ENCODE results near the gene DIP2C. TPM values are rescaled to one million over a fixed set of nuclear protein-coding genes. Genes with fewer than 3 reads are reported as not detected.
"Not testable (repeated sequence)": the region's sequence is repeated elsewhere in the genome, so short reads cannot be mapped to it uniquely, and the experiment has no call there.

DIP2C gene
- total RNA-seq, 1 donor: 0.27 TPM

DNA sequence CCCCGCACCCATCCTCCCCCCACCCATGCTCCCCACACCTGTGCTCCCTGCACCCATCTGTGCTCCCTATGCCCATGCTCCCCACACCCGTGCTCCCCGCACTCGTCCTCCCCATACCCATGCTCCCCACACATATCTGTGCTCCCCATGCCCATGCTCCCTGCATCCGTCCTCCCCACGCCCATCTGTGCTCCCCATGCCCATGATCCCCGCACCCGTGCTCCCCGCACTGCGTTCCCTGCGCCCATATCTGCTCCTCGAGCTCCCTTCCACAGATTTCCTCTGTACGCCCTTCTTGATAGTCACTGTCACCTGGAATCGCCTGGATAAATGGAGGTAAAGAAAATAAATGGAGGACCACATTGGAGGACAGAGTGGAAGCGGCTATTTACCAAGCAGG lies 9.9 kb downstream of the DIP2C start:
- DNase-seq (ENCODE audit: low read depth in 2 of 3, low spot score in 2 of 3): no peak

DNA sequence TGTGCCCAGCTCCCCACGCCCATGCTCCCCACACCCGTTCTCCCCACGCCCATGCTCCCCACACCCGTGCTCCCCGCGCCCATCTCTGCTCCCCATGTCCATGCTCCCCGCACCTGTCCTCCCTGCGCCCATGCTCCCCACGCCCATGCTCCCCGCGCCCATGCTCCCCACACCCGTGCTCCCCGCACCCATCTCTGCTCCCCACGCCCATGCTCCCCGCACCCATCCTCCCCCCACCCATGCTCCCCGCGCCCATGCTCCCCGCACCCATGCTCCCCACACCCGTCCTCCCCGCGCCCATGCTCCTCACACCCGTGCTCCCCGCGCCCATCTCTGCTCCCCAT lies 10.8 kb downstream of the DIP2C start:
- DNase-seq (ENCODE audit: low read depth in 2 of 3, low spot score in 2 of 3): not testable (repeated sequence)

DNA sequence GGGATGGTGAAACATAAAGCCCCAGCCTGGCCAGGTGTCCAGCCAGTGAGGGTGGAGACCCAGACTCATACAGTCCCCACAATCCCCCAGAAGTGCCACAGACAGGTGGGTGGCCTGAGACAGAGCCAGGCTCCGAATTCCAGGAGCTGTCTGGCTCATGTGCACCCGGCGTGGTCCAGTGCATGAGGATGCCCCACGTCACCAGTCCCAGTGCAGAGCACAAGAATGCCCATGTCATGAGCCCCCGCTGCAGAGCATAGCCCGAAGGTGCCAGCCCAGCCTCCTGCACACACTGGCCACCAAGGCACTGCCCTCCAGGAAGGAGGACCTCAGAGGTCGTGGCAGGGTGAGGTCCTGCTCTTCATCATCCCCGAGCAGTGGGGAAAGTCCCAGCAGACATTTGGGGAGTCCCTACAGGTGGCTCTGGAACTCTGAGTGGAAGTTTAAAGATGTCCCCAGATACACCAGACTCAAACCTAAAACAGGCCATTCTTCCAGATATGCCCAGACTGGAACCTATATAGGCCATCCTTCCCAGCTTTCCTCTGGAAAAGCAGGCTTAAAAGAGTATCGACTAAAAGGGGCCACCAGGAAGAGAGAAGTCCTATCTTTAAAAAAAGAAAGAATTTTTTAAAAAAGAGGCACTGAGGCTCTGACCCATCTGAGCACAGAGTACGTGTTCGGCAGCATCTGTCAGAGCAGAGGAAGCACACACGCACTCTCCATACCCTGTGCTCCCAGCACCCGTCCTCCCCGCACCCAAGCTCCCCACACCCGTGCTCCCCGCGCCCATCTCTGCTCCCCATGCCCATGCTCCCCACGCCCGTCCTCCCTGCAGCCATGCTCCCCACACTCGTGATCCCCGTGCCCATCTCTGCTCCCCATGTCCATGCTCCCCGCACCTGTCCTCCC lies 11.5 kb downstream of the DIP2C start:
- no peak for DNase-seq (ENCODE audit: low read depth in 2 of 3, low spot score in 2 of 3)

DNA sequence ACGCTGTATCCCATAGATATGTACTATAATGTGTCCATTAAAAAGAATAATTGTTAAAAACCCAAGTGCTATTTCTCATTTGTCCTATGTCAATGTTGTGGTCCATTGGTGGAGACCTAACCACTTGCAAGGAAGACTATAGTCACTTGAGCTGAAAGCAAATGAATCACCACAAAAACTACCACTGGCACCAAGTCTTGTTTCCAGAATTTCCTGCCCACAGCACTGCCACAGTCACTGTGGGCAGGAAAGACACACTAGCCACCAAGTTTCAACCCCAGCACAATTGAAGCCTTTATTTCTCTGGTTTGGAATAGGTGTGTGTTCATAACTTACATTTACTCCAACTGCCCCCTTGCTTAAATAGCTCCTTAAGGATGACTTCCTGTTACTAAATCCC lies 12.4 kb downstream of the DIP2C start:
- no peak for DNase-seq (ENCODE audit: low read depth in 2 of 3, low spot score in 2 of 3)

DNA sequence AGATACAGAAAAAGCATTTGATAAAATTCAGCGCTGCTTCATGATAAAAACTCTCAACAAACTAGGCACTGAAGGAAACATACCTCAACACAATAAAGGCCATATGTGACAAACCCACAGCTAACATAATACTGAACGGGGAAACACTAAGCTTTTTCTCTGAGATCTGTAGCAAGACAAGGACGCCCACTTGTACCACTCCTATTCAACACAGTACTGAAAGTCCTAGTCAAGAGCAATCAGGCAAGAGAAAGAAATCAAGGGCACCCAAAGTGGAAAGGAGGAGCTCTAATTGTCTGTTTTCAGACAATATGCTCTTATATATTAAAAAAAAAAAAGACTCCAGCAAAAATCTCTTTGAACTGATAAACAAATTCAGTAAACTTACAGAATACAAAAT lies 13.3 kb downstream of the DIP2C start:
- no peak for DNase-seq (ENCODE audit: low read depth in 2 of 3, low spot score in 2 of 3)

DNA sequence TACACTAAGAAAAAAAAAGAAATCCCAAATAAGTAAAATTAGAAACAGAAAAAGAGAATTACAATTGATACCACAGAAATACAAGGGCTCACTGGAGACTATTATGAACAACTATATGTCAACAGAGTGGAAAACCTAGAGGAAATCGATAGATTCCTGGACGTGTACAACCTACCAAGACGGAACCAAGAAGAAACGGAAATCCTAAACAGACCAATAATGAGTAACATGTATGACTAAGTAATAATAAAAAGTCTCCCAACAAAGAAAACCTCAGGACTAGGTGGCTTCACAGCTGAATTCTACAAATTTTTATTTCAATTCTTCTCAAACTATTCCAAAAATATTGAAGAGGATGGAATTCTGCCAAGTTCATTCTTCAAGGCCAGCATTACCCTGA lies 13.9 kb downstream of the DIP2C start:
- no peak for DNase-seq (ENCODE audit: low read depth in 2 of 3, low spot score in 2 of 3)

DNA sequence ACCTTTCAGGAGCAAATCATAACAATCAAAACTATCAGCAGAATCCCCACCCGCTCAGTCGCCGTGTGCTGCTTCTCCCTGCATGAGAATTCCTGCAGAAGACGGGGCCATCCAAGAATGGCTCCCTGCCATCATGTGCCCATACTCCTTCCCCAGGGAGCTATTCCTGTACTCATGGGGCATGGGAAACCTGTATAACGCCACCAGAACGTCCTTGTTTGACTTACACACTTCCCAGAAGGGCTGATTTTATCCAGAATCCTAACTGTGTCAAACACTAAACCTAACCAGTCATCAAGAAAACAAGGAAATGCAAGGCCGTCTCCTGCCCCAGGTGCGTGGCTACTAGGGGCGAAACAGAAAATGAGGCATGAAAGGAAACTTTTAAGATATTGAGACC lies 16.0 kb downstream of the DIP2C start:
- no peak for DNase-seq (ENCODE audit: low read depth in 2 of 3, low spot score in 2 of 3)

DNA sequence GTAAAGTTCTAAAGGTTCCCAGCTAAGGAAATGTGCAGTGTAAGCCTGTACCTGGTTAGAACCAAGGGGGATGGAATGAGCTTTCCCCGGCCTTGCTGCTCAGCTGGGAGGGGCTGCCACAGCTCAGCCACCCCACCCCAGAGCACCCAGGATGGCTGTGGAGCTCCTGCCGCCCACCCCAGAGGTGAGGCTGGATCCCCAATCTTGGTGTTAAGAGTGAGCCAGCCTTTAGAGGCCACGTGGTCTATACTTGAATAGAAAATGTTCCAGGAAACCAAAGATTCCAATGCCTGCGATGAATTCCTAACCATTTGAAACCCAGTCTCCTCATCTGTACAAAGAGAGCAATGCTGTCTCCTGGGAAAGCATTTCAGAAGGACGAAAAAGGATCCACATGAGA lies 16.5 kb downstream of the DIP2C start:
- no peak for DNase-seq (ENCODE audit: low read depth in 2 of 3, low spot score in 2 of 3)

DNA sequence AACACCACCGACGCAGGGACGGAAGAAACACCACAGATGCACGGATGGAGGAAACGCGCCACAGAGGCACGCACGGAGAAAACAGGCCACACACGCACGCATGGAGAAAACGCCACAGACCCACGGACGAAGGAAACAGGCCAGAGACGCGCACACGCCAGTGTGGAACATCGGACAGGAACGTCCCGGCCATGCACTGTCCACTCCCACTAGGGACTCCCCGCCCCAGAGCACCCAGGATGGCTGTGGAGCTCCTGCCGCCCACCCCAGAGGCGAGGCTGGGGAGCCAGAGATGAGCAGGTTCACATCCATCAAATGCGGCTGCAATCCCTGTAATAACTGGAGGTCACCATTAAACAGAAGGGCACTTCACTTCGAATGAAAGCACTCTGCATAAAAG lies 17.3 kb downstream of the DIP2C start:
- DNase-seq (ENCODE audit: low read depth in 2 of 3, low spot score in 2 of 3): no peak

DNA sequence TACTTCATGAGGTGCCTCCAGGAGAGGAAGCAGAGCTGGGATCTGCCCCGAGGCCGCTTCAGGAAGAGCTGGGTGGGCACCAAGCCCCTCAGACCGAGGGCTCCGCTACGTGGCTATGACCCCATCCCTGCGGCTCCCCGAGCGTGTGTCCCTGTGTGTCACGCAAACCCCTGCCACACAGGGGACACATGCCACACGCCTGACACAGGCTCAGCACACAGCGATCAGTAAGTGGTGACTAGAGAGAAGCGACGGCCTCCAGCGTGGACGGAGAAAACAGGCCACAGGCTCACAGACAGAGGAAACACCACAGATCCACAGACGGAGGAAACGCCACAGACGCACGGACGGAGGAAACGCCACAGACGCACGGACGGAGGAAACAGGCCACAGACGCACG lies 18.5 kb downstream of the DIP2C start:
- DNase-seq (ENCODE audit: low read depth in 2 of 3, low spot score in 2 of 3): no peak

DNA sequence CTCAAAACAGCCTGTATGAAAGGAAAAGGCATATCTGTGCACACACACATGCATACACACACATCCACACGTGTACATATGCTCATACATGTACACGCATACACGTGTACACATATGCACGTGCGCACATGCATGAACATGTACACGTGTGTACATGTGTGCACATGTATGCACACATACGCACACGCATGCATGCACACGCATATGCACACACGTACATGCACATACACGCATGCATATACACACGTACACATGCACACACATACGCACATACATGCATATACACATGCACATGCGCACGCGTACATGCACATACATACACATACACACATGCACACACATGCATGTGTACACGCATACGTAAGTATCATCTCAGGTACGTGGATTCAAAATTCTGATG lies 19.4 kb downstream of the DIP2C start:
- DNase-seq (ENCODE audit: low read depth in 2 of 3, low spot score in 2 of 3): no peak

DNA sequence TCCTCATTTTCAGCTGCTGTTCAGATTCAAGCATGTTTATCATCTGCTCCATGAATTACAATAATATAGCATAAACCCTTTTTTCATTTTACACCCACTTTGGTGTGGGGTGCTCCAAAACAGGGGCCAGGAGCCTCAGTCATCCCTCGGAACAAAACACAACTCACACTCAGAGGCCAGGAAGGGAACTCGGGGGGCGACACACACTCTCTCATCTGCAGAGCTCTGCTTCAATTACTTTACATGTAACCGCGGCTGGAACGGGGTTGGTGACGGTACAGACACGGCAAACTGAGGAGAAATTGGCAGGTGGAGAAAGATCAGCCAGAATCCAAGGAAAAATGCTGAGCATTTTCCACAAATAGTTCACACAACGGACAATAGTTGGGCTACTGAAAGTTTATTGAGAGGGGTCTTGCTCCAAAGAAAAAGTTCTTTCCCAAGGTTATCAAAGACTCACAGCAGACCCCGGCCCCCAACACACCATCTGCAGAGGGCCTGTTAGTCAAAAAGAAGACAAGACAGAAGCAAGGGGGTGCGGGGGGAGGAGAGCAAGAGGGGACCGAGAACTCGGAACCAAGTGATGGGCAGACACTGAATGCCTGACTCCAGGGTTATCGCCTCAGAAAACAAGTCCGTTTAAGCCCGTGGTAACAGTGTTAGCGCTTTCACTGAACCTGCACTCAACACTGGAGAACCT lies 20.5 kb downstream of the DIP2C start:
- no peak for DNase-seq (ENCODE audit: low read depth in 2 of 3, low spot score in 2 of 3)

DNA sequence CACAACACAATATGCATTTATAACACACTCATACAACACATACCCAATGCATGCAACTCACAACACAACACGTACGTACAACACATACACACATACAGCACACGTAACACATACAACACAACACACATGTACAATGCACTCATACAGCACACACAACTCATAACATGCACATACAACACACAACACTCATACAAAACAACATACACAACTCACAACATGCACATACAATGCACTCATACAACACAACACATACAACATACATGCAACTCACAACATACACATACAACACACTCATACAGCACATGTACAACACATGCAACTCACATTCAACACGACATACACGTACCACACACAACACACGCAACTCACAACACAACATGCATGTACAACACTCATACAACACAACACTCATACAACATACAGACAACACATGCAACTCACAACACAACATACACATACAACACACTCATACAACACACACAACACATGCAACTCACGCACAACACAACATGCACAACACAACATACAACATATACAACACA lies 21.8 kb downstream of the DIP2C start:
- DNase-seq (ENCODE audit: low read depth in 2 of 3, low spot score in 2 of 3): no peak

DNA sequence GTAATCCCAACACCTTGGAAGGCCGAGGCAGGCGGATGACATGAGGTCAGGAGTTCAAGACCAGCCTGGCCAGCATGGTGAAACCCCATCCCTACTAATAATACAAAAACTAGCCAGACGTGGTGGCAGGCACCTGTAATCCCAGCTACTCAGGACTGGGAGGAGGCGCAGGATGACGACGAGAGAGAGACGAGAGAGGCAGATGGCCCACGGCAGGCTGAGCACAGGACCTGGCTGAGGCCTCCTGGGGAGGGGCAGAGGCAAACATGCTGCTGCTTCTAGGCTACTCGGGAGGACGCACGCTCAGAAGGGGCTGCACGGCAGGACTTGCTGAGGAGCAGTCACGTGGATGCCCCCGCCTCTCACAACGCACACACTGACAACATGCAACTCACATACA lies 22.4 kb downstream of the DIP2C start:
- DNase-seq (ENCODE audit: low read depth in 2 of 3, low spot score in 2 of 3): no peak

DNA sequence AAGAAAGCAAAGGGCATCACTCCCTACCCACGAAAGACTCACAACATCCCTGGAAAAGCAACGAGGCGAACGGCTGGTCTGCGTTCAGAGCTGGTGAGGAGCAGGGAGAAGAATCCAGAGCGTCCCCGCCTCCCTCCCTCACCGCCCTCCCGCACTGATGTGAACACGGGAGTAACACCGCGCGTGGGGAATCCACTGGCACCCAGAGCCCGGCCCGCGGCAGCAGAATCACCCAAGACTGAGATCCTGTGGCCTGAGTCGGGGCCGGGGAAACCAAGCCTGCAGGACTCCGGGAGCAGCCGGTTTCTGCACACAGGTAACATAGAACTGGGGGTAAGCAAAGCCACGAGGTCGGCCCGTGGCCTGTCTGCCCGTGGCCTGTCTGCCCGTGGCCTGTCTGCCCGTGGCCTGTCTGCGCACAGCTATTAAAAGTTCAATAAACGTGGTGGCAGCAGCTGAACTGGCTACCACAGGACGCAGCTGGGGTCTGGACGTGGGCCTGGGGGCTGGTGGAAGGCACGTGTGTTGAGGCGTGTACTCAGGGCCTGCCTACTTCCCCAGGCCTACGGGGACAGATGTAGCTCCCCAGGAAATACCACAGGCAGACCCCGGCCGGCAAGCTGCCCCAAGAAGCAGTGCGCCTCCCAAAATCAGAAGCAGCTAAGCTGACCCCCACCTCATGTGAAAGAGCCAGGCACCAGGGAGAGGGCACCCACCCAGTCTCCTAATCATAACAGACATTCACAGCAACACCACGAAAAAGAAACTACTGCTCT lies 23.0 kb downstream of the DIP2C start:
- DNase-seq (ENCODE audit: low read depth in 2 of 3, low spot score in 2 of 3): no peak

DNA sequence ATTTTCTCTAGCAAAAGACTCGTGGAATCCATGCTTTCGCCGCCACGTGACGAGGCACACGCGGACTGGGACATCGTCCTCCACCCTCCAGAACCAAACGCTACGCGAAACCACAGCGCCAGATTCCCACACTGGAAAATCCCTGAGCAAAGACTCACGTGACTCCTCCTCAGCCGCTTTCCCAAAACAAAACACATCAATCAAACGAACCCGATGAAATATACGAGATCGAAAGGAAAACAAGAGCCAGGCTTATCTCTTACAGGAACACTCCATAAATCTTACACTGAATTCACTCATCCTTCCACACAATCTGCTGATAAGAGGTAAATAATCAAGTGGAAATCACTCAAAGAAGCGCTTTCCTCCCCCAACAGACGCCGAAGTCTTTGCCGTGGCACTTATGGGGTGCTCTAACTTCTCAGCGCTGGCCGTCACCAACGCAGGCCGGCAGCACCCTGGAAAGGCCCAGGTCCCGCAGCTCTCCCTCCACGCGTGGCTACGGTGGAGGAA lies 23.8 kb downstream of the DIP2C start:
- no peak for DNase-seq (ENCODE audit: low read depth in 2 of 3, low spot score in 2 of 3)

DNA sequence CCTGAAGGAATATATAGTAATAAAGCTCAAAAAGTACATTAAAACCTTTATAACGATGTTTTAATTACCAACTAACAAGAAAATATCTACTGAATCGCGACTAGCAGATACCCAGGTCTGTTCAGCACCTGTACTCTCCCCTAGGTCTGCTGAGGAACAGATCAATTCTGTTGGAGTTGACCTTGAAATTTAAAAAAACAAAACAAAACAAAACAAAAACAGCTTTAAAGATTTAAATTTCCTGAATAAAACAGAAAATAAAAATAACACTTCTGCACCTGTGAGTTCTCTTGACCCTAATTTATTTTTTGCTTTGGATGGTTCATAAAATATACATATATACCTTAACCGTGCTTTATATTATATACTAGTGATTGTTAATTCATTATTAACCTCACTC lies 24.6 kb downstream of the DIP2C start:
- no peak for DNase-seq (ENCODE audit: low read depth in 2 of 3, low spot score in 2 of 3)

DNA sequence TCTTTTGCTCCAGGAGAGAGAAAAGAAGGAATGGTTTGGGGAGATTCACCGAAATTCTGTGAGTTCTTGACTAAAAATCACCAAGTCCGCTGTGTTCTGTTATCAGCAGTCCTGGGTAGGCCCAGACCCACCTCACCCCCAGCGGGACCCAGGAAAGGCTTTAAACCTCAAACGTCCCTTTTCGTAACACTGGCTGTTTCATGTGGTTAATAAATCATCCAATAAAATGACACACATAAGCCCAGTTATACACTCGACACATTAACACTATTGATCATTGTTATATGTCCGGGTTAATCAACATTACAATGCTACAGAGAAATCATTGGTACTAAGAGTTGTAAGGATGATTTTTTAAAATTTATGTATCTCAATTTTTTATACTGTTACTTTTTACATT lies 25.2 kb downstream of the DIP2C start:
- DNase-seq (ENCODE audit: low read depth in 2 of 3, low spot score in 2 of 3): no peak

DNA sequence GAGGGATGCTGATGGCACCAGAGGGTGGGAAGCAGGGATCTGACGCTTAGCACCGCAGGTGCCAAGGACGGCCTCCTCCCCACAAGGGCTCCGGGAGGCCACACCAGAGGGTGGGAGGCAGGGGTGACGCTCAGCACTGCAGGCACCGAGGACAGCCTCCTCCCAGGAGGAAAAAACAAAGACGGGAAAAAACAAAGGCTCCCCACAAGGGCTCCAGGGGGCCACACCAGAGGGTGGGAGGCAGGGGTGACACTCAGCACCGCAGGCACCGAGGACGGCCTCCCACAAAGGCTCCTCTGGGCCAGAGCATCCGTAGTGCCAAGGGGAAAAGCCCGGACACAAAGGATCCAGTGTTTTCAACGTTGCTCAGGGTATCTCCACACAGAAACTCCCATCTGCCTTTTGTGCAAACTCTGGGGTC lies 25.6 kb downstream of the DIP2C start:
- no peak for DNase-seq (ENCODE audit: low read depth in 2 of 3, low spot score in 2 of 3)

DNA sequence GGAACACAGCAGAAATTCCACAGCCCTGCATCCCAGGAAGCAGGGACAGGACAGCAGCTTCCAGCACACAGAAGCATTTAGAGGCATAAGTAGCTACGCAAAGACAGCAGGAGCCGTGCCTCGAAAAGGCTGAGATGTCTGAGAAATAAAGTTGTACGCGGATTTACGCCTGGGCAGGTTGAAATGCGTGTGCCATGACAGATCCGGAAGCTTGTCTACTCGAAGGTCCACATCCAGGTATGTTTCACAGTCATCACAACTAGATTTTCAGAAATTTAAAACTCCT lies 26.1 kb downstream of the DIP2C start:
- no peak for DNase-seq (ENCODE audit: low read depth in 2 of 3, low spot score in 2 of 3)

All from hematopoietic multipotent progenitor cell (in vitro differentiated cells).